ENCODE measurements around the gene CCT2.

DNA sequence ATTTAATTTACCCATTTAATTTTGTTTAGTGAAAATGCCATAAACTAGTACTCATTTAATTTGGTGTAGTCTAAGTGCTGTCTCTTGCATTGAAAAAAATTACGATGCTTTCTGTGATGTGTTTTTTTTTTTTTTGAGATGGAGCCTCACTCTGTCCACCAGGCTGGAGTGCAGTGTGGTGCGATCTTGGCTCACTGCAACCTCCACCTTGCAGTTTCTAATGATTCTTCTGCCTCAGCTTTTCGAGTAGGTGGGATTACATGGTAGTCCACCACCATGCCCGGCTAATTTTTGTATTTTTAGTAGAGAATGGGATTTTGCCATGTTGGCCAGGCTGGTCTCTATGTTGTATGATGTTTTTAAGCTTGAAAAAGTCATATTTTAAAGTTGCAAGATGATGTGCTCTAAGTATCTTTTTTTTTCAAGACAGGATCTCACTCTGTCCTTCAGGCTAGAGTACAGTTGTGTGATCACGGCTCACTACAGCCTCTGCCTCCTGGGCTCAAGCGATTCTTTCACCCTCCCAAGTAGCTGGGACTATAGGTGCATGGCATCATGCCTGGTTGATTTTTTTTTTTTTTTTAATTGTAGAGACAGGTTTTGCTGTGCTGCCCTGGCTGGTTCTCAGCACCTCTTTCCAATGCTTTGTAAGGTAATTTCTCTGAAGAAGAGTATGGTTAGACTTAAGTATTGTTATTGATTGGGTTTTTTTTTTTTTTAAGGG is 16.9 kb downstream of the CCT2 start:
- TF ChIP-seq PTBP1 (IDR thresholded peaks at IDR 0.05; ENCODE audit: low read depth, low read length) (no peak), ZNF785 (CRISPR knock-in tag; IDR thresholded peaks at IDR 0.05) (no peak), NR3C1 (CRISPR knock-in tag; IDR thresholded peaks at IDR 0.05) (no peak), HCFC1 (IDR thresholded peaks at IDR 0.05; ENCODE audit: low read depth, low read length) (no peak), RBM22 (IDR thresholded peaks at IDR 0.05; ENCODE audit: low read depth, low read length, poor library complexity, severe bottlenecking) (no peak), CEBPB (tag; IDR thresholded peaks at IDR 0.05) (no peak), NONO (IDR thresholded peaks at IDR 0.05; ENCODE audit: low read depth in 2 of 2, low read length in 1 of 2) (no peak), MAFK (IDR thresholded peaks at IDR 0.05; ENCODE audit: low read length) (no peak)
- TF ChIP-seq, protein P1, sequence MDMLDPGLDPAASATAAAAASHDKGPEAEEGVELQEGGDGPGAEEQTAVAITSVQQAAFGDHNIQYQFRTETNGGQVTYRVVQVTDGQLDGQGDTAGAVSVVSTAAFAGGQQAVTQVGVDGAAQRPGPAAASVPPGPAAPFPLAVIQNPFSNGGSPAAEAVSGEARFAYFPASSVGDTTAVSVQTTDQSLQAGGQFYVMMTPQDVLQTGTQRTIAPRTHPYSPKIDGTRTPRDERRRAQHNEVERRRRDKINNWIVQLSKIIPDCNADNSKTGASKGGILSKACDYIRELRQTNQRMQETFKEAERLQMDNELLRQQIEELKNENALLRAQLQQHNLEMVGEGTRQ (CRISPR knock-in tag; IDR thresholded peaks at IDR 0.05), result no peak
- TF ChIP-seq, protein P2, sequence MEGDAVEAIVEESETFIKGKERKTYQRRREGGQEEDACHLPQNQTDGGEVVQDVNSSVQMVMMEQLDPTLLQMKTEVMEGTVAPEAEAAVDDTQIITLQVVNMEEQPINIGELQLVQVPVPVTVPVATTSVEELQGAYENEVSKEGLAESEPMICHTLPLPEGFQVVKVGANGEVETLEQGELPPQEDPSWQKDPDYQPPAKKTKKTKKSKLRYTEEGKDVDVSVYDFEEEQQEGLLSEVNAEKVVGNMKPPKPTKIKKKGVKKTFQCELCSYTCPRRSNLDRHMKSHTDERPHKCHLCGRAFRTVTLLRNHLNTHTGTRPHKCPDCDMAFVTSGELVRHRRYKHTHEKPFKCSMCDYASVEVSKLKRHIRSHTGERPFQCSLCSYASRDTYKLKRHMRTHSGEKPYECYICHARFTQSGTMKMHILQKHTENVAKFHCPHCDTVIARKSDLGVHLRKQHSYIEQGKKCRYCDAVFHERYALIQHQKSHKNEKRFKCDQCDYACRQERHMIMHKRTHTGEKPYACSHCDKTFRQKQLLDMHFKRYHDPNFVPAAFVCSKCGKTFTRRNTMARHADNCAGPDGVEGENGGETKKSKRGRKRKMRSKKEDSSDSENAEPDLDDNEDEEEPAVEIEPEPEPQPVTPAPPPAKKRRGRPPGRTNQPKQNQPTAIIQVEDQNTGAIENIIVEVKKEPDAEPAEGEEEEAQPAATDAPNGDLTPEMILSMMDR (IDR thresholded peaks at IDR 0.05 in 2 of 3, conservative IDR thresholded peaks at IDR 0.05 in 1 of 3; ENCODE audit: insufficient read depth in 2 of 3, low read depth in 1 of 3, low read length in 3 of 3), result no peak
